Measurements from ENCODE around the gene AAMP.
A peak's percentile ranks its signal among the peaks of the same experiment; 100 is the strongest.

The AAMP gene

DNA sequence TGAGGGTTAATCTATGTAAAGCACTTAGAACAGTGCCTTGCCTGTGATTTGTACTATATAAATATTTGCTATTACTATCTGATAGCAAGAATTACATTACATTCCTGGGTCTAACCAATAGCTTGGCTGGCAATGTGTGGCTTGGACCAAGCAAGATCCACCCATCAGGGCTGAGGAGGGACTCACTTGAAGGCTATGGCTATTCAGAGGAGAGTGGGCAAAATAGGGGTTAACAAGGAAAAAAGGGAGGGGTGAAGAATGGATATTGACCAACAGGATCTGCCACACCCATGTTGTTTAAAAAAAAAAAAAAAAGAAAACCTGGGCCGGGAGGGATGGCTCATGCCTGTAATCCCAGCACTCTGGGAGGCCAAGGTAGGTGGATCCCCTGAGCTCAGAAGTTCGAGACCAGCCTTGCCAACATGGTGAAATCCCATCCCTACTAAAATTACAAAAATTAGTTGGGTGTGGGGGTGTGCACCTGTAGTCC lies 42.4 kb upstream of the AAMP start:
- TF ChIP-seq, protein P1, sequence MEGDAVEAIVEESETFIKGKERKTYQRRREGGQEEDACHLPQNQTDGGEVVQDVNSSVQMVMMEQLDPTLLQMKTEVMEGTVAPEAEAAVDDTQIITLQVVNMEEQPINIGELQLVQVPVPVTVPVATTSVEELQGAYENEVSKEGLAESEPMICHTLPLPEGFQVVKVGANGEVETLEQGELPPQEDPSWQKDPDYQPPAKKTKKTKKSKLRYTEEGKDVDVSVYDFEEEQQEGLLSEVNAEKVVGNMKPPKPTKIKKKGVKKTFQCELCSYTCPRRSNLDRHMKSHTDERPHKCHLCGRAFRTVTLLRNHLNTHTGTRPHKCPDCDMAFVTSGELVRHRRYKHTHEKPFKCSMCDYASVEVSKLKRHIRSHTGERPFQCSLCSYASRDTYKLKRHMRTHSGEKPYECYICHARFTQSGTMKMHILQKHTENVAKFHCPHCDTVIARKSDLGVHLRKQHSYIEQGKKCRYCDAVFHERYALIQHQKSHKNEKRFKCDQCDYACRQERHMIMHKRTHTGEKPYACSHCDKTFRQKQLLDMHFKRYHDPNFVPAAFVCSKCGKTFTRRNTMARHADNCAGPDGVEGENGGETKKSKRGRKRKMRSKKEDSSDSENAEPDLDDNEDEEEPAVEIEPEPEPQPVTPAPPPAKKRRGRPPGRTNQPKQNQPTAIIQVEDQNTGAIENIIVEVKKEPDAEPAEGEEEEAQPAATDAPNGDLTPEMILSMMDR (conservative IDR thresholded peaks at IDR 0.05), result no peak
- H3K27ac ChIP-seq, result peak overlapping the region; percentile 87

DNA sequence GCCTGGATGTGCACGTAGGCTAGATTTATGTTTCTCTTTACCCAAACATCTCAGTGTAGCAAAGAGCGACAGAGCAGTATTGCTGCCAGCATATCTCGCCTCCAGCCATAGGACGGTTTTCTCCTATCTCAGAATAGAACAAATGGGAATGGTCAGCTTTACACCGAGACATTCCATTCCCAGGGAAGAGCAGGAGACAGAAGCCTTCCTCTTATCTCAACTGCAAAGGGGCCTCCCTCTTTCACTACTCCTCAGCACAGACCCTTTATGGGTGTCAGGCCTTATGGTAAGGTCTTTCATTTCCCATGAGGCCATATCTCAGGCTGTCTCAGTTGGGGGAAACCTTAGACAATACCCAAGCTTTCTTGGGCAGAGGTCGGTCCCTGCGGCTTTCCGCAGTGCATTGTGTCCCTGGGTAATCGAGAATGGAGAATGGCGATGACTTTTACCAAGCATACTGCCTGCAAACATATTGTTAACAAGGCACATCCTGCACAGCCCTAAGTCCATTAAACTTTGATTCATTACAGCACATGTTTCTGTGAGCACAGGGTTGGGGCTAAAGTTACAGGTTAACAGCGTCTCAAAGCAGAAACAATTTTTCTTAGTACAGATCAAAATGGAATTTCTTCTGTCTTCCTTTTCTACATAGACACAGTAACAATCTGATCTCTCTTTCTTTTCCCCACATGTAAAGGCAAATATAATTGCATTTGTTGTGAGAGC lies 41.8 kb upstream of the AAMP start:
- peak overlapping the region; percentile 87 for H3K27ac ChIP-seq

DNA sequence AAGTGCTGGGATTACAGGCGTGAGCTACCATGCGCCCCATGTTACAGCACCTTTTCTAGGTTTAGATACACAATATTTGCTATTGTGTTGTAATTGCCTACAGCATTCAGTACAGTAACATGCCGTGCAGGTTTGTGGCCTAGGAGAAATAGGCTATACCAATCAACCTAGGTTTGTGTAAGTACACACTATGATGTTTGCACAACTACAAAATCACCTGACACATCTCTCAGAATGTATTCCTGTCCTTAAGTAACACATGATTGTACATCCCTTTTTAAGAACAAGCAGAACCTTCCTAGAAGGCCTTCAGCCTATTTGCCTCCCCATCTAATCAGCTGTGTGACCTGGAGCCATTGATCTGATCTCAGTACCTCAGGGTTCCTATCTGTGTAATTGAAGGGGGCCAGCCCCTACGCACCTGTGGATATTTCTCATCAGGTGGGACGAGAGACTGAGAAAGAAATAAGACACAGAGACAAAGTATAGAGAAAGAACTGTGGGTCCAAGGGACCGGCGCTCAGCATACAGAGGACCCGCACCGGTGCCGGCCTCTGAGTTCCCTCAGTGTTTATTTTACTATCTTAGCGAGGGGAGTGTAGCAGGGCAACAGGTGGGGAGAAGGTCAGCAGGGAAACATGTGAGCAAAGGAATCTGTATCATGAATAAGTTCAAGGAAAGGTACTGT lies 41.1 kb upstream of the AAMP start:
- TF ChIP-seq, protein P1 (conservative IDR thresholded peaks at IDR 0.05), result no peak
- H3K27ac ChIP-seq, result peak overlapping the region; percentile 87

DNA sequence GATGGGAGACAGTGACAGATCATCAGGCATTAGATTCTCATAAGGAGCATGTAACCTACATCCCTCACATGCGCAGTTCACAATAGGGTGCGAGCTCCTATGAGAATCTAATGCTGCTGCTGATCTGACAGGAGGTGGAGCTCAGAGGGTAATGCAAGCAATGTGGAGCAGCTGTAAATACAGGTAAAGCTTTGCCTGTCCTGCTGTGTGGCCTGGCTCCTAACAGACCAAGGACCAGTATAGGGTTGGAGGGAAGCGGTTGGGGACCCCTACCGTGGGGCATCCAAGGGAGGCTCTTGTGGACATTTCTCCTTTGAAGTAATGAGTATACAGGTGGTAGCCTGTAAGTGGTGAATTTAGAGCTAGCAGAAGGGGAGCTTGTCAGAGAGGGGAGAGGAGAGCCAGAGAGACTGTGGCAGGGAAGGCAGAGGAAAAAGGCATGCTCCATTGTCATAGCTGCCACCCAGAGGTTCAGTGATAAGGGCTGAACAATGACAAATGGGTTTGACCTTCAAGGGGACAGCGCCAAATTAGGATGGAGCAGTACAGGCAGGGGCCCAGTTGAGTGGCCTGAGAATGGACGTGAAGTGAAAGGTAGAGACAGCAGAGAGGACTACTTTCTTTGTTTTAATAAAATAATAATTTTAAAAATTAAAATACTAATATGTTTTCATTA lies 37.6 kb upstream of the AAMP start:
- H3K27ac ChIP-seq, result no peak overlapping the region
- TF ChIP-seq, protein P1 (conservative IDR thresholded peaks at IDR 0.05), result no peak

DNA sequence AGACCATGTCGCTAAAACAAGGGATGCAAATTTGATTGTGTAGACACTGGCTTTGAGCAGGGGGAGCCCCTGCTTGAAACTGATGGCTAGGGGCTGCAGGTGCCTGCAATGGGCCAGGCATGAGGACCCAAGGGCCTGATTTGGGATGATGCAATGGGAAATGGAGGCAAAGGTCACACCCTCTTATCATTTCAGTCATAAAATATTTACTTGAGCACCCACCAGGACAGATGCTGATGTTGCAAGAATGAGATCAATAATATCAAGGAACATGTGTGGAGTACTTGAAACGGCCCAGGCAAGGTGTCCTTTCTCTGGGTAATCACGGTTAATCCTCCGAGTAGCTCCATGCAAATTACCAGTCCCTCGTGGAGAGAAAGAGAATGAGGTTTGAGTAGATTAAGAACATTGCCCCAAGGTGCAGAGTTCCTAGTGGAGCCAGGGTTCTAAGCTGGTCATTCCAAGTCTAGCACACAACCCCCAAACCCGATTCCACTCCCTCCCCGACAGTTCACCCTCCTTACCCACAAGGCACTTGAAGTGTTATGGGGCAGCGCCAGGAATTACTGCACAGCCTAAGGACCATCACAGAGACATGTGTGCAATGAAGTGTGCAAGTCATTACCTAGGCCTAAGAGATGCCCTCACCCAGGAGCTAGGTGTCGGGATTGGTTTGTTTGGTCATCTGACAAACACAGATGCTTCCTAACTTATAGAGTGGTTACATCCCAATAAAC lies 36.4 kb upstream of the AAMP start:
- TF ChIP-seq, protein P1 (conservative IDR thresholded peaks at IDR 0.05), result no peak
- no peak overlapping the region for H3K27ac ChIP-seq

- H3K27ac ChIP-seq, result no peak overlapping the region
- TF ChIP-seq, protein P1 (conservative IDR thresholded peaks at IDR 0.05), result no peak
Measured at GRCh38 chr2:218305383-218305782, 35.4 kb upstream of the AAMP start.

DNA sequence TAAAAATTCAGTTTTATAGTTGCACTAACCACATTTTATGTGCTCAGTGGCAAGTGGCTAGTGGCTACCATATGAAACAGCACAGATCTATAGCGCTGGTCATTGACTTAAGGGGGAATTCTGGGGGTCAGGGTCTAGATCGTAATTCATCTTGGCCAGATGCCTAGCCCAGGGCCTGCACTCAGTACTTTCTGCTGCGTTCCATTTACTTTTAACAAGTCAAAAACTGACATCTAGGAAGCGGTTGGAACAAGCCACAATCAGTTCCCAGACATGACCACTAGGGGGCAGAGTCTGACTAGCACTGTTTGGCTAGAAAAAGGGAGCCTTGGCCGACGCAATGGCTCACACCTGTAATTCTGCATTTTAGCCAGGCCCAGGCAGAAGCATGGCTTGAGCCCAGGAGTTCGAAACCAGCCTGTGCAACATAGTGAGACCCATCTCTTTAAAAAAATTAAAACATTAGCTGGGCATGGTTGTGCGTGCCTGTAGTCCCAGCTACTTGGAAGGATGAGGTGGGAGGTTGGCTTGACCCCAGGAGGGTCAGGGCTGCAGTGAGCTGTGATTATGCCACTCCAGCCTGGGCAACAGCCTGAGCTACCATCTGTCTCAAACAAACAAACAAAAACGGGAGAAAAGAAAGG lies 31.4 kb upstream of the AAMP start:
- TF ChIP-seq, protein P1 (conservative IDR thresholded peaks at IDR 0.05), result peak; percentile 95
- H3K27ac ChIP-seq, result no peak overlapping the region; the same call in 1 of the 2 replicates

Measured in VCaP (cell line).